IMR-90 (cell line): ENCODE results near the gene MINAR2.

Source experiments
- BHLHE40 ChIP-seq: fragments of 150-350 bp; IDR thresholded peaks from 2 replicates; pipeline ENCODE4 v1.6.1; 2016; ENCODE audit warnings: mild to moderate bottlenecking, low read depth, low read length
- CEBPB ChIP-seq: IDR thresholded peaks from 2 replicates; pipeline ENCODE4 v1.6.1; 2012; ENCODE audit warnings: low read depth, low read length, improper control_type of control experiment
- CHD1 ChIP-seq: IDR thresholded peaks from 2 replicates; pipeline ENCODE4 v1.6.1; 2012; ENCODE audit warnings: low read depth, low read length, improper control_type of control experiment
- FOS ChIP-seq: fragments of 150-350 bp; IDR thresholded peaks from 2 replicates; pipeline ENCODE4 v1.6.1; 2016; ENCODE audit warnings: low read depth, low read length
- MAFK ChIP-seq: IDR thresholded peaks from 2 replicates; pipeline ENCODE4 v1.6.1; 2012; ENCODE audit warnings: low read depth, low read length, improper control_type of control experiment
- MXI1 ChIP-seq: IDR thresholded peaks from 2 replicates; pipeline ENCODE4 v1.6.1; 2012; ENCODE audit warnings: low read depth, mild to moderate bottlenecking, low read length, moderate library complexity, borderline replicate concordance
- POLR2A ChIP-seq: IDR thresholded peaks from 2 replicates; pipeline ENCODE4 v1.6.1; 2012; ENCODE audit warnings: mild to moderate bottlenecking, low read depth, low read length
- RCOR1 ChIP-seq: IDR thresholded peaks from 2 replicates; pipeline ENCODE4 v1.6.1; 2012; ENCODE audit warnings: mild to moderate bottlenecking, low read length, improper control_type of control experiment; ENCODE audit not compliant: insufficient replicate concordance
- RFX5 ChIP-seq: IDR thresholded peaks from 2 replicates; pipeline ENCODE4 v1.8.0; 2012; ENCODE audit warnings: low read depth, mild to moderate bottlenecking, low read length, moderate library complexity
- SMC3 ChIP-seq: fragments of 150-350 bp; IDR thresholded peaks from 2 replicates; pipeline ENCODE4 v1.6.1; 2016; ENCODE audit warnings: low read depth, mild to moderate bottlenecking, antibody characterized with exemption, low read length, moderate library complexity
- TF ChIP-seq, protein P1 (sequence below): conservative IDR thresholded peaks from 2 replicates; pipeline ENCODE4 v1.5.1; 2012; ENCODE audit warnings: mild to moderate bottlenecking, low read depth, low read length, improper control_type of control experiment
- TF ChIP-seq, protein P2 (sequence below): fragments of 150-350 bp; IDR thresholded peaks from 2 replicates; pipeline ENCODE4 v1.6.1; 2016; ENCODE audit warnings: low read depth, mild to moderate bottlenecking, low read length, moderate library complexity, borderline replicate concordance
- TF ChIP-seq, protein P3 (sequence below): fragments of 150-350 bp; IDR thresholded peaks from 2 replicates; pipeline ENCODE4 v1.6.1; 2017; ENCODE audit warnings: mild to moderate bottlenecking, antibody characterized with exemption, low read length, low read depth

DNA sequence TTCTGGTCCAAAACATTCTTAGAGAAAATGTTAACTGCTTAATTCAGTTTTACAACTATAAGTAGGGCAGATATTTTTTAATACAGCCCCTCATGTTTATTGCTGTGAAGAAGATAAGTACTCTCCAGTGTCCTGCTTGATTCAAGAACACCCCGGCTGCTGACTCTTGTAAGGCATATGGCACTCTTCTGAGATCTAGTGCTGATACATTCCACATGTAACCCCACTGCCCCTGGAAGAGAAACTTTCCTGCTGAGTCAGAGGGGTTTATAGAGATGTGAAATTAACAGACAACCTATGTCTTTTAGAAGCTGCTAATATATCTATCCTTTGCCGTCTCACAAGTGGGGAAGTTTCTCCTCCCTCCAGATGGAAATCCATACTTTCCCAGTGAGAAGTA lies 1.0 kb upstream of the MINAR2 start:
- TF ChIP-seq SMC3, result no peak
- TF ChIP-seq, protein P1, sequence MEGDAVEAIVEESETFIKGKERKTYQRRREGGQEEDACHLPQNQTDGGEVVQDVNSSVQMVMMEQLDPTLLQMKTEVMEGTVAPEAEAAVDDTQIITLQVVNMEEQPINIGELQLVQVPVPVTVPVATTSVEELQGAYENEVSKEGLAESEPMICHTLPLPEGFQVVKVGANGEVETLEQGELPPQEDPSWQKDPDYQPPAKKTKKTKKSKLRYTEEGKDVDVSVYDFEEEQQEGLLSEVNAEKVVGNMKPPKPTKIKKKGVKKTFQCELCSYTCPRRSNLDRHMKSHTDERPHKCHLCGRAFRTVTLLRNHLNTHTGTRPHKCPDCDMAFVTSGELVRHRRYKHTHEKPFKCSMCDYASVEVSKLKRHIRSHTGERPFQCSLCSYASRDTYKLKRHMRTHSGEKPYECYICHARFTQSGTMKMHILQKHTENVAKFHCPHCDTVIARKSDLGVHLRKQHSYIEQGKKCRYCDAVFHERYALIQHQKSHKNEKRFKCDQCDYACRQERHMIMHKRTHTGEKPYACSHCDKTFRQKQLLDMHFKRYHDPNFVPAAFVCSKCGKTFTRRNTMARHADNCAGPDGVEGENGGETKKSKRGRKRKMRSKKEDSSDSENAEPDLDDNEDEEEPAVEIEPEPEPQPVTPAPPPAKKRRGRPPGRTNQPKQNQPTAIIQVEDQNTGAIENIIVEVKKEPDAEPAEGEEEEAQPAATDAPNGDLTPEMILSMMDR, result no peak
- no peak for TF ChIP-seq MAFK
- no peak for TF ChIP-seq FOS
- TF ChIP-seq, protein P2, sequence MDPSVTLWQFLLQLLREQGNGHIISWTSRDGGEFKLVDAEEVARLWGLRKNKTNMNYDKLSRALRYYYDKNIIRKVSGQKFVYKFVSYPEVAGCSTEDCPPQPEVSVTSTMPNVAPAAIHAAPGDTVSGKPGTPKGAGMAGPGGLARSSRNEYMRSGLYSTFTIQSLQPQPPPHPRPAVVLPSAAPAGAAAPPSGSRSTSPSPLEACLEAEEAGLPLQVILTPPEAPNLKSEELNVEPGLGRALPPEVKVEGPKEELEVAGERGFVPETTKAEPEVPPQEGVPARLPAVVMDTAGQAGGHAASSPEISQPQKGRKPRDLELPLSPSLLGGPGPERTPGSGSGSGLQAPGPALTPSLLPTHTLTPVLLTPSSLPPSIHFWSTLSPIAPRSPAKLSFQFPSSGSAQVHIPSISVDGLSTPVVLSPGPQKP, result no peak
- TF ChIP-seq RFX5, result no peak
- TF ChIP-seq POLR2A, result no peak
- no peak for TF ChIP-seq CEBPB
- no peak for TF ChIP-seq MXI1
- no peak for TF ChIP-seq RCOR1
- TF ChIP-seq, protein P3, sequence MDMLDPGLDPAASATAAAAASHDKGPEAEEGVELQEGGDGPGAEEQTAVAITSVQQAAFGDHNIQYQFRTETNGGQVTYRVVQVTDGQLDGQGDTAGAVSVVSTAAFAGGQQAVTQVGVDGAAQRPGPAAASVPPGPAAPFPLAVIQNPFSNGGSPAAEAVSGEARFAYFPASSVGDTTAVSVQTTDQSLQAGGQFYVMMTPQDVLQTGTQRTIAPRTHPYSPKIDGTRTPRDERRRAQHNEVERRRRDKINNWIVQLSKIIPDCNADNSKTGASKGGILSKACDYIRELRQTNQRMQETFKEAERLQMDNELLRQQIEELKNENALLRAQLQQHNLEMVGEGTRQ, result no peak
- no peak for TF ChIP-seq BHLHE40
- TF ChIP-seq CHD1, result no peak
